Measurements from ENCODE around the gene ACTR3. TPM values are rescaled to one million over a fixed set of nuclear protein-coding genes. Genes with fewer than 3 reads are reported as not detected.

The ACTR3 gene
- total and polyA plus RNA-seq, 7 donors, result 34.3 to 113 (median 88.1) TPM

GRCh38 chr2:113962692-113963480 is 73.0 kb downstream of the ACTR3 start:
- peak; percentile 52 to 73 (median 66) for ATAC-seq

GRCh38 chr2:113963965-113964364 is 74.1 kb downstream of the ACTR3 start:
- no peak for TF ChIP-seq CTCF (IDR thresholded peaks at IDR 0.05)
- no peak overlapping the region for H3K4me3 ChIP-seq
- H3K4me1 ChIP-seq, result peaks cover 9% of the 10 kb centered on the region
- peaks cover 0 to 27% of the 10 kb centered on the region in 2 donors for H3K36me3 ChIP-seq (ENCODE audit: insufficient read depth in 1 of 2, low read depth in 1 of 2)
- H3K9me3 ChIP-seq, result no peaks in the 10 kb centered on the region
- ATAC-seq (no peak), DNase-seq (no peak)
- no peak overlapping the region for H3K27ac ChIP-seq
- intact Hi-C loops (cut with DNase I), result no loop called here
- H3K27me3 ChIP-seq (ENCODE audit: insufficient read depth in 3 of 3, low read length in 2 of 3), result no peaks in the 10 kb centered on the region
- 81 to 90% (median 86%) methylated on average over 3 of the region's 3 CpGs for WGBS, 3 donors

More at GRCh38 chr2:113962692-113963480, 73.0 kb downstream of the ACTR3 start:
- peaks cover 0 to 36% of the 10 kb centered on the region in 2 donors for H3K36me3 ChIP-seq (ENCODE audit: insufficient read depth in 1 of 2, low read depth in 1 of 2)
- TF ChIP-seq CTCF (IDR thresholded peaks at IDR 0.05), result no peak
- H3K4me3 ChIP-seq, result no peak overlapping the region
- H3K4me1 ChIP-seq, result peaks cover 9% of the 10 kb centered on the region
- DNase-seq, result no peak
- no peak overlapping the region for H3K27ac ChIP-seq
- H3K27me3 ChIP-seq (ENCODE audit: insufficient read depth in 3 of 3, low read length in 2 of 3), result no peaks in the 10 kb centered on the region
- no peaks in the 10 kb centered on the region for H3K9me3 ChIP-seq
- intact Hi-C loops (cut with DNase I), result no loop called here
- 31 to 60% (median 37%) methylated on average over 4 of the region's 4 CpGs for WGBS, 3 donors

DNA sequence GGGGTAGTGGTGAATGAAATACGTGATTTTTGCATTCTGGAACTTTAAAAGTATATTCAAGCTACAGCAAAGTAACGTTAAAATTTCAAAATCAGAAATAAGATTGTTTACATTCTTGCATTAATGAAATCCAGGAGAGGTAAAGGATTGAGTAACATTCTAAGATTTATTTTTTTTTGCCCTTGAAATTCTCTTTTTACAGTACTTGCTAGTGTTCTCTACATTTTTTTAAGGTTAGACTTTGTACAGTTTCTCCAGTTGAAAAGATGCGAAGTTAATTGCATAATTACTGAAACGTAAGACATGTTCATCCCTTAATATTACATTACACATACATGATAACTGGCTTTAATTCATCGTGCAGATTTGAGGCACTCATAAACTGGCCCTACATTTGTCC is 74.5 kb downstream of the ACTR3 start:
- peaks cover 0 to 24% of the 10 kb centered on the region in 2 donors for H3K36me3 ChIP-seq (ENCODE audit: insufficient read depth in 1 of 2, low read depth in 1 of 2)
- TF ChIP-seq CTCF (IDR thresholded peaks at IDR 0.05), result no peak
- intact Hi-C loops (cut with DNase I), result no loop called here
- 83 to 92% (median 88%) methylated on average over 5 of the region's 5 CpGs for WGBS, 3 donors
- no peaks in the 10 kb centered on the region for H3K27me3 ChIP-seq (ENCODE audit: insufficient read depth in 3 of 3, low read length in 2 of 3)
- no peaks in the 10 kb centered on the region for H3K9me3 ChIP-seq
- H3K4me1 ChIP-seq, result peaks cover 9% of the 10 kb centered on the region
- H3K4me3 ChIP-seq, result no peak overlapping the region
- ATAC-seq (no peak), DNase-seq (no peak)
- no peak overlapping the region for H3K27ac ChIP-seq

- Histone ChIP-seq H3K4me1 (peaks cover 9% of the 10 kb centered on the region), H3K27me3 (ENCODE audit: insufficient read depth in 3 of 3, low read length in 2 of 3) (no peaks in the 10 kb centered on the region), H3K36me3 (ENCODE audit: insufficient read depth in 1 of 2, low read depth in 1 of 2) (peaks cover 0 to 16% of the 10 kb centered on the region in 2 donors), H3K9me3 (no peaks in the 10 kb centered on the region), H3K27ac (no peak overlapping the region), H3K4me3 (no peak overlapping the region)
- intact Hi-C loops (cut with DNase I), result no loop called here
- DNase-seq (no peak), ATAC-seq (no peak)
- WGBS, 3 donors, result 88 to 92% (median 91%) methylated on average over 5 of the region's 5 CpGs
- TF ChIP-seq CTCF (IDR thresholded peaks at IDR 0.05), result no peak
These were observed 75.3 kb downstream of the ACTR3 start for GRCh38 chr2:113965228-113965627.
